ENCODE measurements around the gene SLC6A9.

Gene SLC6A9

DNA sequence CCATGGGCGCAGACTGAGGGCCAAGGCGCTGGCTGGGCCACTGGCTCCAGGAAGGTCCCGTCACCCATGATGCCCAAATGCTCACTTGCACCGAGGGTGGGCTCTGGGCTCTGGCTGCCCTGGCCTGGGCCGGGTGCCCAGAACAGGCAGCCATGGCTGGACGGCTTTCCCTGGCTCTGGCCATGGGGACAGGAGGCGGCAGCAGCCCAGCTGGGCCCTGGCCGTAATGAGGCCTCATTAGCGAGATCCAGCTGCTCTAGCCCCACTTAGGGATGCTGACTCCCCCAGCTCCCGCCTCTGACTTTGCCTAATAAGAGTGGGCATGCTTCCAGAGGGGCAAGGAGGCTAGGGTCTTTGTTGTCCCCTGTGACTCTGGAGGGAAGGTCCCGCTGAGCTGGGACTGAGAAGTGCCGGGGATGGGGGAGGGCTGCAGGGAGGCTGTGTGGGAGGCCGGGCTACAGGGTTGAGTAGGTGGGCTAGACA is 11.8 kb downstream of the SLC6A9 start:
- TF ChIP-seq, protein P1, sequence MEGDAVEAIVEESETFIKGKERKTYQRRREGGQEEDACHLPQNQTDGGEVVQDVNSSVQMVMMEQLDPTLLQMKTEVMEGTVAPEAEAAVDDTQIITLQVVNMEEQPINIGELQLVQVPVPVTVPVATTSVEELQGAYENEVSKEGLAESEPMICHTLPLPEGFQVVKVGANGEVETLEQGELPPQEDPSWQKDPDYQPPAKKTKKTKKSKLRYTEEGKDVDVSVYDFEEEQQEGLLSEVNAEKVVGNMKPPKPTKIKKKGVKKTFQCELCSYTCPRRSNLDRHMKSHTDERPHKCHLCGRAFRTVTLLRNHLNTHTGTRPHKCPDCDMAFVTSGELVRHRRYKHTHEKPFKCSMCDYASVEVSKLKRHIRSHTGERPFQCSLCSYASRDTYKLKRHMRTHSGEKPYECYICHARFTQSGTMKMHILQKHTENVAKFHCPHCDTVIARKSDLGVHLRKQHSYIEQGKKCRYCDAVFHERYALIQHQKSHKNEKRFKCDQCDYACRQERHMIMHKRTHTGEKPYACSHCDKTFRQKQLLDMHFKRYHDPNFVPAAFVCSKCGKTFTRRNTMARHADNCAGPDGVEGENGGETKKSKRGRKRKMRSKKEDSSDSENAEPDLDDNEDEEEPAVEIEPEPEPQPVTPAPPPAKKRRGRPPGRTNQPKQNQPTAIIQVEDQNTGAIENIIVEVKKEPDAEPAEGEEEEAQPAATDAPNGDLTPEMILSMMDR (IDR thresholded peaks at IDR 0.05; ENCODE audit: insufficient read depth, low read length, poor library complexity, severe bottlenecking), result no peak
- H3K36me3 ChIP-seq (ENCODE audit: control insufficient read depth, insufficient read depth, low read length), result no peaks in the 10 kb centered on the region
- H3K4me3 ChIP-seq (replicated peaks; ENCODE audit: low read depth, low read length), result no peak overlapping the region
- no peaks in the 10 kb centered on the region; the same call in 1 of the 2 replicates for H3K27me3 ChIP-seq (replicated peaks; ENCODE audit: control insufficient read depth, insufficient read depth, low read length)
- no peak for DNase-seq (ENCODE audit: extremely low read depth, insufficient read length)

DNA sequence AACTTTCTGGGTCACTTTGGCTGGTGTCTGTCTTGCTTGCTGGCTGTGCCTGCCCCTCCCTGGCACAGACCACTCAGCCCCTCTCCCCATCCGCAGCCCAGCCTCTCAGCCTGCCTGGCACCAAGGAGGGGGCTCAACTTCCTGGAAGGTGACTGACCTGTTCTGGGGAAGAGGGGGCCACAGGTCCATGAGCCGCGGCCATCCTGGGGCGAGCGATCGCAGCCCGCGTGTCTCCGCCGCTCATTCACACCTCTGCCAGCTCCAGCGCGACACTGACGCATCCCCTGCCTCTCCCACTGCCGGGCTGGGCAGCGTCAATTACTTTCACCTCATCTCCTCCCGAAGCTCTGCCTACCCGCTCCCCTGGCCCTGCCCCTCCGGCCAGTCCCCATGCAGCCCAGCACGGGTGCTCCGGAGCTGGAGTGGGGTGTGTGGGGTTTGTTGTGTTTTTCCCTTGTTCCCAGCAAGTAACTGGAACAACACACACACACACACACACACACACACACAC is 14.3 kb downstream of the SLC6A9 start:
- Histone ChIP-seq H3K4me3 (replicated peaks; ENCODE audit: low read depth, low read length) (no peak overlapping the region), H3K36me3 (ENCODE audit: control insufficient read depth, insufficient read depth, low read length) (no peaks in the 10 kb centered on the region), H3K27me3 (replicated peaks; ENCODE audit: control insufficient read depth, insufficient read depth, low read length) (no peaks in the 10 kb centered on the region; the same call in 1 of the 2 replicates)
- TF ChIP-seq, protein P1 (IDR thresholded peaks at IDR 0.05; ENCODE audit: insufficient read depth, low read length, poor library complexity, severe bottlenecking), result no peak
- no peak for DNase-seq (ENCODE audit: extremely low read depth, insufficient read length)

DNA sequence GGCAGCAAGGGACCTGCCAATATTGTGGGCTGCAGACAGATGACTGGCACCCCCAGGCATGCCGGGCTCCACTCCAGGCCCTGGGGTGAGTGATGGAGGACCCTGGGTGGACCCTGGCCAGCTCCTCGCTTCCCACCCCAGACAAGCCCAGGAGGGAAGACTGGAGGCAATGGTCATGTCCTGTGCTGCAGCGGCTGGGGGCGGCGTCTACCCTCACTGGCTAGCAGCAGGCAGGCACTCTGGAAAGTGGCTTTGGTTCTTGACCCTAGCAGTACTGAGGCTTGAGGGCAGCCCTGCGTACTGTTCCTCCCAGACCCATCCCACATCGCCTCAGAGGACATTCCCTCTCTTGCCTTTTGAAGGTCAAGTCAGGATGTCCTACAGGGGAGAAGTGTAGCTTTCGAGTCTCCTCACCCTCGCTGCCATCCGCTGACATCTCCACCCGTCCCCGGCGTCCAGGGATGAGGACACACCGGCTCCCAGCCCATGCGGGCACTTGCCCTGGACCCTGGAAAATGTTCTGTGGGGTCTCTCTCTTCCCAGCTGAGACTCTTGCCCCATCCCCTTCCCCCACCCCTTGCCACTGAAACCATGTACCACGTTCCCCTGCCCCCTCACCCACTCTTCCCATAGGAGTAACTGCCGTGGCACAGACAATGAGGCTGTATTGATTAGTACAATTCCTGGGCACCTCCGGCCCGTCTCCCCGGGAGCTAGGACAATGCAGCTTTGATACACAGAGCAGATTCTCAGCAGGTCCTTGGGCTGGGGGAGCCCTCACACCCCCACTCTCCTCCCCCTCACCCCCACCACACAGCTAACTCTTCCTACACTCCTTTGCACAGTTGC is 15.0 kb downstream of the SLC6A9 start:
- Histone ChIP-seq H3K4me3 (replicated peaks; ENCODE audit: low read depth, low read length) (no peak overlapping the region), H3K27me3 (replicated peaks; ENCODE audit: control insufficient read depth, insufficient read depth, low read length) (no peaks in the 10 kb centered on the region; the same call in 1 of the 2 replicates), H3K36me3 (ENCODE audit: control insufficient read depth, insufficient read depth, low read length) (no peaks in the 10 kb centered on the region)
- TF ChIP-seq, protein P1 (IDR thresholded peaks at IDR 0.05; ENCODE audit: insufficient read depth, low read length, poor library complexity, severe bottlenecking), result no peak
- DNase-seq (ENCODE audit: extremely low read depth, insufficient read length), result no peak

DNA sequence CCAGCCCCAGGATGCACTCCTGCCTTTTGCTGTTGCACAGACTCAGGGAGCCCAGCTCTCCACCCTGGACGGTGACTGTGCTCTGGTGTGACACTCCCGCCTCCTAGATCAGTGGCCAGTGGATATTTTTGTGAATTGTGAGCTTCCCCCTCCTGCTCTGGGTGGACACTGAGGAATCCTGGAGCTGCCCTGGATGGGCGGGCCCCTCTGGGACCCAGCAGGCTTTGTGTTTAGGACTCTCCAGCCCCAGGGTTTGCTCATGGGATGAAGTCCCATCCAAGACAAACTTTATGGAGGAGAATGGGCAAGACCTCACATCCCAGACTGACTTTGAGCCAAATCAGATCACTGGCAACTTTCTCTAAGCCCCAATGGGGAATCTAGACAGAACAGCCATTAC is 16.1 kb downstream of the SLC6A9 start:
- H3K27me3 ChIP-seq (replicated peaks; ENCODE audit: control insufficient read depth, insufficient read depth, low read length), result no peaks in the 10 kb centered on the region; the same call in 1 of the 2 replicates
- TF ChIP-seq, protein P1 (IDR thresholded peaks at IDR 0.05; ENCODE audit: insufficient read depth, low read length, poor library complexity, severe bottlenecking), result no peak
- no peaks in the 10 kb centered on the region for H3K36me3 ChIP-seq (ENCODE audit: control insufficient read depth, insufficient read depth, low read length)
- no peak overlapping the region for H3K4me3 ChIP-seq (replicated peaks; ENCODE audit: low read depth, low read length)
- DNase-seq (ENCODE audit: extremely low read depth, insufficient read length), result no peak

DNA sequence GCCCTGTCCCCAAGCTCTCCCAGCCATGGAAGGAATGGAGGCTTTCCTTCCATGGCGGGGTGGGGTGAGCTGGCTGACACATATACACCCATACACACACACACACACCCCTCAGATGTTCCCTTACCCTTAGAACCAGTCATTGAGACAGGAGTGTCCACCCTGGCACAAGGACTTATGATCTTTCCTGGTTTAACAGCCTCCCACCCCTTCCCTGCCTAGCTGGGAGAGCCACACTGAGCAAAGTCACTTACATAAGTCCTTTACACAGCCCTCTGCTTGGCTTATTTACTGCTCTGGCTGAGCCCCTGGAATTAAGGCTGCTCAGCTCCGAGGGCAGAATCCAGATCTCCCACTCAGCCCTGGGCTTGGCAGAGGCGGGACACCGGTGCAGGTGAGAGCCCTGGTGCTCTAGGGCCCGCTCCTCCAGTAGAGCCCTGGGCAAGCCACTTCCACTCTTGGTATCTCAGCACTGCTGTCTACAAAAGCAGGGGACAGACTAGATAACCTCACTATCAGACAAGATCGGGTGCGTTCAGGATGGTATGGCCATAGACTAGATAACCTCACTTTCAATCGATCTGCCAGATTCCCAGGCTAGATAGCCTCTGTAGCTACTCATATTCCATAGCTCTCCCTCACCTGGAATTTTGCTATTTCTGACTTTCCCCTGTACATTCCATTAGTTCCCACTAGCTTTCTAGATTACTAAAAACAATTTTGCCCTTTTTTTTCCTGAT is 16.7 kb downstream of the SLC6A9 start:
- TF ChIP-seq, protein P1 (IDR thresholded peaks at IDR 0.05; ENCODE audit: insufficient read depth, low read length, poor library complexity, severe bottlenecking), result no peak
- Histone ChIP-seq H3K36me3 (ENCODE audit: control insufficient read depth, insufficient read depth, low read length) (no peaks in the 10 kb centered on the region), H3K4me3 (replicated peaks; ENCODE audit: low read depth, low read length) (no peak overlapping the region), H3K27me3 (replicated peaks; ENCODE audit: control insufficient read depth, insufficient read depth, low read length) (no peaks in the 10 kb centered on the region; the same call in 1 of the 2 replicates)
- DNase-seq (ENCODE audit: extremely low read depth, insufficient read length), result no peak
